Subcutaneous abdominal adipose tissue (tissue), 5 donors: Measurements from ENCODE around the gene AHCYL2.

Source experiments
- H3K27ac ChIP-seq: one replicate; pipeline ENCODE4 v1.7.0; 2013; ENCODE audit warnings: low read depth, mild to moderate bottlenecking, inconsistent platforms, low read length, moderate library complexity
- H3K27me3 ChIP-seq, 5 donors: one replicate each; pipeline ENCODE4 v1.7.0; 2013; ENCODE audit warnings: low read length in 5 of 5, inconsistent platforms in 1 of 5; ENCODE audit not compliant: control insufficient read depth in 5 of 5, insufficient read depth in 4 of 5
- H3K36me3 ChIP-seq, 5 donors: one replicate each; pipeline ENCODE4 v1.7.0; 2013; ENCODE audit warnings: low read length in 5 of 5; ENCODE audit not compliant: control insufficient read depth in 5 of 5, insufficient read depth in 5 of 5
- H3K4me1 ChIP-seq, 5 donors: one replicate each; pipeline ENCODE4 v1.7.0; 2013; ENCODE audit warnings: low read length in 5 of 5, mild to moderate bottlenecking in 3 of 5, moderate library complexity in 1 of 5; ENCODE audit not compliant: control insufficient read depth in 5 of 5, insufficient read depth in 5 of 5
- H3K4me3 ChIP-seq, 5 donors: one replicate each; pipeline ENCODE4 v1.7.0; 2013; ENCODE audit warnings: low read length in 5 of 5, low read depth in 1 of 5
- H3K9ac ChIP-seq, 5 donors: one replicate each; pipeline ENCODE4 v1.7.0; 2013; ENCODE audit warnings: low read length in 5 of 5, mild to moderate bottlenecking in 4 of 5, moderate library complexity in 3 of 5
- H3K9me3 ChIP-seq, 5 donors: one replicate each; pipeline ENCODE4 v1.7.0; 2013; ENCODE audit warnings: low read length in 5 of 5; ENCODE audit not compliant: control insufficient read depth in 5 of 5
- donor health status: healthy.
- donor health status: healthy.
- donor health status: healthy.
- donor health status: healthy.
- donor health status: healthy.

AHCYL2 gene

DNA sequence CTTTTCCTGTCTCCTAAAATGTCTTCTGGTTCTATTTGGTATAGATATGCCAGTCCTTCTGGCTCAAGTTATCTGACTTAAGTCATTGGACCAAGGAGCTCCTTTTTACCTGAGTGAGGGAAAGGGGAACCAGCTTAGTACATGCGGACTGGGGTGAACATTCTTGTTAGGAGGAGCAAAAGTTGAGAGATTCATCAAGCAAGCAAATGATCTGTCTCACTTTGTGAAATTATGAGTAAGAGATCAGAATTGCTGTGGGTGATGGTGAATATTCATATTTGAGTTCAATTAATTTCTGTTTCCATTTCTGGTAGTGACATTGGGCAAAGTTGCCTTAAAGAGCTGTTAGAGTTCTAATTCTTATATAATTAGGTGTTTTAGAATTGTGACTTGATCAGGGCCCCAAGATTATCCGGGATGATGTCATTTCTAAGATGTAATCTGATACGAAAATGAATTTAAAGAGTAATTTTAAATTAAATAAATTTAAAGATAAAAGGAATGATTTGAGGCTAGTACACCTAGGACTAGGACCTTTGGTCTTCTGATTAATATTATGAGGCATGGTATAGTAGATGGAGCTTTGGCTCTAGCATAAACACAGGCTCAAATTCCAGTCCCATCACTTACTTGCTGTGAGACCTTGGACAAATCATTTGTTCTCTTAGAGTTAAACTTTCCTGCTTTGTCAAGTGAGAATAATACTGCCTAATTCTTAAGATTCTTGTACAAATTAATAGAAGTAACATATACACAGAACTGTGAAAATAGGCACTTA is 149.0 kb downstream of the AHCYL2 start:
- Histone ChIP-seq H3K36me3 (no peaks in the 10 kb centered on the region), H3K4me3 (no peak overlapping the region), H3K27me3 (no peaks in the 10 kb centered on the region), H3K27ac (no peak overlapping the region), H3K9ac (no peak overlapping the region), H3K4me1 (no peaks in the 10 kb centered on the region), H3K9me3 (no peaks in the 10 kb centered on the region)

- Histone ChIP-seq H3K27ac (no peak overlapping the region), H3K9ac (no peak overlapping the region)
These were observed 150.5 kb downstream of the AHCYL2 start for GRCh38 chr7:129375141-129375938.

DNA sequence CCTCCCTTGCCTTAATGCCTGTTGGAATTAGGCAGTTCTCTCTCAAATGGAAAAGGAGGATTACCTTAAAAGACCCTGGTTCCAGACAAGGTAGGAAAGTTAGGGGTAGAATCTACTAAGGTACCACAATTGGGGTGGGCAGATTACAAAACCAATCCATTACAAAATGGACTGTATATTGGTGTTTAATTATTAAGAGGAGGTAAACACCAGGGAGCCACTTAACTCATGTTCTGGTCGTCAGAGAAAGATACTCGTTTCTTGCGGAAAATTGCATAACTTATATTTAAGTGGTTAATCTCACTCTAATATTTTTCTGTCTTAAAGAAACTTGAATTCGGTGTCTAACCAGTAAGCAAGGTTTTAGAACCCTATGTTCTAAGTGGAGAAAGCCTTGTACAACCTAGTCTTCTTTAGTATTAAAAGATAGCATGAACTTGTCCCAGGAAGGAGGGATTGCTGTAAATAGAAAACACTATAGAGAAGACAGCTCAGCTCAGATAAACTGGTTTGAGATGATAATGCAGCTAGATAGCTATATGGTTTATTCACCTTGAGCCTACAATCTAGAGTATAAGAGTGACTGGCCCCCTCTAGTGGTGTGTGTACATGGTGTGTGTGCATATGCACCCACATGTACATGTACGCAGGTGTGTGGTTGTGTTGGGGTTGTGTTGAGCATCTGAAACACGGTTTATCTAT is 151.4 kb downstream of the AHCYL2 start:
- Histone ChIP-seq H3K9me3 (no peaks in the 10 kb centered on the region), H3K27me3 (no peaks in the 10 kb centered on the region), H3K36me3 (peaks cover 3 to 8% (median 5%) of the 10 kb centered on the region in 5 donors), H3K9ac (no peak overlapping the region), H3K27ac (no peak overlapping the region), H3K4me3 (no peak overlapping the region), H3K4me1 (no peaks in the 10 kb centered on the region)

More at GRCh38 chr7:129375141-129375938, 150.5 kb downstream of the AHCYL2 start:
- Histone ChIP-seq H3K9me3 (no peaks in the 10 kb centered on the region), H3K4me1 (no peaks in the 10 kb centered on the region), H3K4me3 (no peak overlapping the region), H3K27me3 (no peaks in the 10 kb centered on the region), H3K36me3 (peaks cover 0 to 7% (median 4%) of the 10 kb centered on the region in 5 donors)

- no peaks in the 10 kb centered on the region for H3K9me3 ChIP-seq
- H3K9ac ChIP-seq: no peak overlapping the region
- no peaks in the 10 kb centered on the region for H3K27me3 ChIP-seq
- H3K4me3 ChIP-seq: no peak overlapping the region
- peaks cover 4 to 9% (median 5%) of the 10 kb centered on the region in 5 donors for H3K36me3 ChIP-seq
- no peaks in the 10 kb centered on the region for H3K4me1 ChIP-seq
- H3K27ac ChIP-seq: no peak overlapping the region
These were observed 152.2 kb downstream of the AHCYL2 start for GRCh38 chr7:129376778-129377700.

DNA sequence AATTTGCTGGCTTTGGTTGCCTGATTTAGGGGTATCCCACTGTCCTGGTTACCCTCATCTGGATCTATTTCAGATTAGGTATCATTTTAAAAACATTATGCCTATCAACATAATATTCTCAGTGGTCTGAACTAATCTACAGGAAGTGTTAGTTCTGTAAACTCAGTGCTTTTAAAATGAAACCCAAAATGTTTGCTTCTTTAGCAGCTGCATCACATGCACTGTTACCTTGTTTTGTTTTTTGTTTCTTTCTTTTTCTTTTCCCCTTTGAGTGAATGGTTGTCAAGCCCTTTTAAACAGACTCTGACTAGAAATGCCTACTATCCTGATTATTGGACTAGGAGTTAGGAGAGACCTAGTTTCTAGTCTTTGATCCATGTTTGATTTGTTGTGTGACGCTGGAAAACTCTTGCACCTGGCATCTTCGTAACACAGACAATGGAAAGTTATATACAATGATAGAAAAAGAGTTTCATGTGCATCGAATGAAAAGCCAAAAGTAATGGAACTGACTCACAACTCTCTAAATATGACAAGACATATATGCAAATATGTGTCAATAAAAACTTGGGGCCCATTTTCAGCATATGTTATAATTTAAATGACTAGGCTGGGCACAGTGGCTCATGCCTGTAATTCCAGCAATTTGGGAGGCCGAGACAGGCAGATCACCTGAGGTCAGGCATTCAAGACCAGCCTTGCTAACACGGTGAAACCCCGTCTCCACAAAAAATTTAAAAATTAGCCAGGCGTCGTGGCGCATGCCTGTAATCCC is 157.1 kb downstream of the AHCYL2 start:
- H3K27ac ChIP-seq: no peak overlapping the region
- H3K4me3 ChIP-seq: no peak overlapping the region
- no peak overlapping the region for H3K9ac ChIP-seq
- no peaks in the 10 kb centered on the region for H3K27me3 ChIP-seq
- peaks cover 4 to 12% (median 5%) of the 10 kb centered on the region in 5 donors for H3K36me3 ChIP-seq
- H3K9me3 ChIP-seq: no peaks in the 10 kb centered on the region
- no peaks in the 10 kb centered on the region for H3K4me1 ChIP-seq

- Histone ChIP-seq H3K27me3 (no peaks in the 10 kb centered on the region), H3K9ac (no peak overlapping the region), H3K9me3 (no peaks in the 10 kb centered on the region), H3K36me3 (peaks cover 4 to 12% (median 8%) of the 10 kb centered on the region in 5 donors), H3K4me3 (no peak overlapping the region), H3K27ac (no peak overlapping the region), H3K4me1 (no peaks in the 10 kb centered on the region)
These were observed 158.8 kb downstream of the AHCYL2 start for GRCh38 chr7:129383542-129384132.

DNA sequence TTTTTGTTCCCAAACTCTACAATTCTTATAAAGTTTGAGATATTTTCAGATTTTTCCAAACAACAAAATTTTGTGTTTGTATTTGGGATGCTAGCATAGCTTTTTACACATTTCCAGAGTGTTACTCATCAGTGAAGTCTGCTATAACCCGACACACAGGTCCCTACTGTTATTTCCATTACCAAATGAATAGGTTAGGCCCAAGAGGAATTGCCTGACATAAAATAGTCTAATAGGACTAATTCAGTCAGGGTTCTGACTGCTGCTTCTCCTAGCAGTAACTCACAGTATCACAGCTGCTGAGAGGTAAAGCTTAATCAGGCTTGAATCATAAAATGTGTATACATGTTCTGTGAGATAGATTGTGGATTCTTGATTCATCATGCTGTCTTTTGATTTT is 160.3 kb downstream of the AHCYL2 start:
- Histone ChIP-seq H3K27me3 (no peaks in the 10 kb centered on the region), H3K9me3 (no peaks in the 10 kb centered on the region), H3K9ac (no peak overlapping the region), H3K27ac (no peak overlapping the region), H3K36me3 (peaks cover 4 to 20% (median 10%) of the 10 kb centered on the region in 5 donors), H3K4me3 (no peak overlapping the region), H3K4me1 (no peaks in the 10 kb centered on the region)

DNA sequence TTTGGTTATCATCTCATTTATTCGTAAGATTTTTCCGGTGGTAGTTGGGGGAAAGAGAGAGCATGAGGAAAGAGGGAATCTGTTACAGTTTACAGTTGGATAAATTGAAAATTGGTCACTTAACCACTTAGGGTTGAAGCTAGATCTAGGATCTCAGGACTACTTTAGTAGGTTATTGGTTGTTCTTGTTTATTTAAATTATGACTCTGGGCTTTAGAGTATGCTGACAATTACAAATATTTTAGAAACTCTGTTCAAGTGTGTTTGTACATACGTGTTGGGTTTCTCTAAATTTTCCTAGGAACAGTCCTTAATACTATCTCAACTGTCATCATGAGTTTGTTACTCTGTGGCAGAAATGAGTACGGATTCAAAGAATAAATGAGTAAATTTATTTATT is 160.8 kb downstream of the AHCYL2 start:
- no peak overlapping the region for H3K27ac ChIP-seq
- no peaks in the 10 kb centered on the region for H3K9me3 ChIP-seq
- no peak overlapping the region for H3K9ac ChIP-seq
- H3K36me3 ChIP-seq: peaks cover 7 to 23% (median 12%) of the 10 kb centered on the region in 5 donors
- H3K4me3 ChIP-seq: no peak overlapping the region
- no peaks in the 10 kb centered on the region for H3K27me3 ChIP-seq
- H3K4me1 ChIP-seq: no peaks in the 10 kb centered on the region
